GM10248 (cell line): Measurements from ENCODE around the gene EHD2.

Experiments used
- CTCF ChIA-PET: fragments of 300-600 bp; sonication (Branson Sonifier 250); formaldehyde crosslinking; extraction: SDS; loops from one replicate; lab custom pipeline; 2021; ENCODE audit warnings: antibody characterized with exemption; lab: Yijun Ruan, JAX
- POLR2A ChIA-PET: fragments of 350-650 bp; sonication (Branson Sonifier 250); formaldehyde crosslinking; extraction: SDS; loops from one replicate; lab custom pipeline; 2020; ENCODE audit warnings: antibody characterized with exemption; lab: Yijun Ruan, JAX
- DNase-seq: peaks from one replicate; pipeline ENCODE4 v3.0.0; 2012; ENCODE audit errors: extremely low spot score
- CTCF ChIP-seq: IDR thresholded peaks from 2 replicates; pipeline ENCODE4 v1.5.1; 2012; ENCODE audit warnings: mild to moderate bottlenecking, low read depth; ENCODE audit errors: extremely low read depth, missing control alignments, control extremely low read depth

Gene EHD2

DNA sequence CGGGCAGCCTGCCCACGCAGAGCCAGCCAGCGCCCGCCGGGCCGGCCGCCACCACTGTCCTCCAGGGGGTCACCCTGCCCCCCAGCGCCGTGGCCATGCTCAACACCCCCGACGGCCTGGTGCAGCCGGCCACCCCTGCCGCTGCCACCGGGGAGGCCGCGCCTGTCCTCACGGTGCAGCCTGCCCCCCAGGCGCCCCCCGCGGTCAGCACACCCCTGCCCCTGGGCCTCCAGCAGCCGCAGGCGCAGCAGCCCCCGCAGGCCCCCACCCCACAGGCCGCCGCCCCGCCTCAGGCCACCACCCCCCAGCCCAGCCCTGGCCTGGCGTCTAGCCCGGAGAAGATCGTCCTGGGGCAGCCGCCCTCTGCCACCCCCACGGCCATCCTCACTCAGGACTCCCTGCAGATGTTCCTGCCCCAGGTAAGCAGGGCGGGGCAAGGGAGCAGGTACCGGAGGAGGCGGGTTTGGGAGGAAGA, 32.3 kb upstream of the EHD2 start:
- TF ChIP-seq CTCF, result no peak
- DNase-seq, result no peak
- CTCF ChIA-PET, result interaction anchor here (1.3 kb wide), 1 partner anchor 244 kb away, joined by 5 read pairs; no protein-coding TSS in a partner anchor
- POLR2A ChIA-PET, result no interaction called here

DNA sequence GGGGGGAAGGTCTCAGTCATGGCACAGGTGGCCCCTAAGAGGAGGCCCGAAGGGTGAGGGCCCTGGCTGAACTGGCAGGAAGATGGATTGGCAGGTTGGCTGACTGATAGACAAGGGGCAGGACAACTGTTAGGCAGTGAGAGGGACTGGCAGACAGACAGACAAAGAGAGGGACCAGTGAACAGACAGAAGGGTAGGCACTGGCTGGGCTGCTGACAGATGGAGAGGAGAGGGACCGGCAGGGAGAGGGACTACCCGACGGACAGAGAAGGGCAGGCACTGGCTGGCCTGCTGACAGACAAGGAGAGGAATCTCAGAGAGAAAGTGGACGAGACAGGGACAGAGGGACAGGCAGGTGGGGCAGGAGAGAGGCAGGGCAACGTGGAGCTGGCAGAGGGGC, 31.8 kb upstream of the EHD2 start:
- CTCF ChIA-PET, result interaction anchor here (1.3 kb wide), 1 partner anchor 245 kb away, joined by 5 read pairs; no protein-coding TSS in a partner anchor
- POLR2A ChIA-PET, result no interaction called here
- no peak for DNase-seq
- TF ChIP-seq CTCF, result no peak

GRCh38 chr19:47681936-47682335, 31.3 kb upstream of the EHD2 start:
- CTCF ChIA-PET, result interaction anchor here (1.3 kb wide), 1 partner anchor 245 kb away, joined by 5 read pairs; no protein-coding TSS in a partner anchor

GRCh38 chr19:47682939-47683338, 30.3 kb upstream of the EHD2 start:
- TF ChIP-seq CTCF, result no peak
- ChIA-PET CTCF (no interaction called here), POLR2A (no interaction called here)
- DNase-seq, result no peak

More at GRCh38 chr19:47681936-47682335, 31.3 kb upstream of the EHD2 start:
- DNase-seq, result no peak
- POLR2A ChIA-PET, result no interaction called here
- no peak for TF ChIP-seq CTCF

- DNase-seq, result no peak
- no peak for TF ChIP-seq CTCF
- POLR2A ChIA-PET, result no interaction called here
- CTCF ChIA-PET, result interaction anchor here (0.9 to 2.0 kb wide), 3 partner anchors 11 to 251 kb away, joined by 3 to 5 read pairs (median 3); no protein-coding TSS in a partner anchor
Measured at GRCh38 chr19:47686679-47687450, 26.4 kb upstream of the EHD2 start.

DNA sequence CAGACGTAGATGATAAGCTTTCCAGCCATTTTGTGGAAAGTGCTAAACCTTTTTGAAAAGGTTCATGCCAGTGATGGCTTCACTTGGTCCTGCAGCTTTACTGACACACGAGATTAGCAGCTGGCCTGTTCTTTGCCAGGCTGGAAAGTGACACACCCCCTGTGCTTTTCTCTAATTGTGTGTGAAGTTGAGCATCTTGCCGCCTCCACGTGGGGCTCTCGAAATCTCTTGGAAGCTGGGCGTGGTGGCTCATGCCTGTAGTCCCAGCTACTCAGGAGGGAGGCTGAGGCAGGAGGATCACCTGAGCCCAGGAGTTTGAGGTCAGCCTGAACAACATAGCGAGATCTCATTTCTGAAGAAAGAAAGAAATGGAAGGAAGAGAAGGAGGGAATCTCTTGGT, 25.3 kb upstream of the EHD2 start:
- CTCF ChIA-PET, result interaction anchor here (0.9 to 2.0 kb wide), 8 partner anchors 10 to 339 kb away, joined by 3 to 7 read pairs (median 4); partner anchors contain the start of genes DHX34 and EHD2
- DNase-seq, result no peak
- TF ChIP-seq CTCF, result no peak
- POLR2A ChIA-PET, result interaction anchor here (0.6 kb wide), 1 partner anchor 475 kb away, joined by 4 read pairs; no protein-coding TSS in a partner anchor
